A549 (cell line): ENCODE results near the gene B3GNT7. TPM values are rescaled to one million over a fixed set of nuclear protein-coding genes. Genes with fewer than 3 reads are reported as not detected.

Experiments used
- ATAC-seq, 2 experiments: fragments of 200-7000 bp in 1 of 2; fragments of >200 bp in 1 of 2; cut with Nextera tagmentation in 1 of 2; cut with Tn5 transposase in 1 of 2; 3 replicates each; pipeline versions ENCODE4 v1.8.0 to v1.9.1; 2018 to 2020; ENCODE audit warnings: mild to moderate bottlenecking in 1 of 2, moderate library complexity in 1 of 2
- CTCF ChIA-PET: fragments of 300-600 bp; sonication (Branson Sonifier 250); formaldehyde crosslinking; extraction: SDS; loops from one replicate; lab custom pipeline; 2021; ENCODE audit warnings: antibody characterized with exemption, inconsistent platforms; lab: Yijun Ruan, JAX
- POLR2A ChIA-PET: fragments of 350-600 bp; formaldehyde crosslinking; extraction: SDS; loops from one replicate; lab custom pipeline; 2021; ENCODE audit warnings: antibody characterized with exemption, inconsistent platforms; lab: Yijun Ruan, JAX
- DNase-seq, 2 experiments: peaks; one replicate each; pipeline versions ENCODE4 v3.0.0 to v3.0.0-alpha.2; 2011 to 2016; ENCODE audit warnings: low read depth in 1 of 2, low spot score in 1 of 2
- FAIRE-seq: peaks from 2 replicates; lab custom pipeline; 2011; peaks lifted over from hg19 to GRCh38; lab: Jason Lieb, UNC
- H3K27ac ChIP-seq, 2 experiments: fragments of >200 bp; sonication (Bioruptor Twin); formaldehyde crosslinking; 3 replicates each; pipeline ENCODE4 v1.5.1; 2016 to 2017
- H3K4me1 ChIP-seq: fragments of >200 bp; sonication (Bioruptor Twin); formaldehyde crosslinking; 3 replicates; pipeline ENCODE4 v1.6.1; 2016
- H3K4me2 ChIP-seq: fragments of >200 bp; sonication (Bioruptor Twin); formaldehyde crosslinking; 3 replicates; pipeline ENCODE4 v1.6.1; 2016
- H3K4me3 ChIP-seq: fragments of >200 bp; sonication (Bioruptor Twin); formaldehyde crosslinking; 3 replicates; pipeline ENCODE4 v1.5.1; 2016
- H3K9me3 ChIP-seq: fragments of >200 bp; sonication (Bioruptor Twin); formaldehyde crosslinking; 3 replicates; pipeline ENCODE4 v1.6.1; 2016
- CBX2 ChIP-seq: fragments of 200-600 bp; sonication (generic); IDR thresholded peaks from 2 replicates; pipeline ENCODE4 v1.6.1; 2016; ENCODE audit warnings: low read depth, mild to moderate bottlenecking, borderline replicate concordance
- CEBPB ChIP-seq, 2 experiments: fragments of >200 bp in 1 of 2; sonication (Bioruptor Twin) in 1 of 2; formaldehyde crosslinking in 1 of 2; IDR thresholded peaks; 2 replicates each; pipeline ENCODE4 v1.6.1; 2012 to 2016
- EHMT2 ChIP-seq: fragments of 200-600 bp; sonication (generic); IDR thresholded peaks from 2 replicates; pipeline ENCODE4 v1.6.1; 2016; ENCODE audit warnings: antibody characterized with exemption, low read depth, mild to moderate bottlenecking, moderate library complexity
- ESRRA ChIP-seq: fragments of 150-350 bp; IDR thresholded peaks from 2 replicates; pipeline ENCODE4 v1.6.1; 2014; ENCODE audit warnings: mild to moderate bottlenecking, low read length, borderline replicate concordance
- FOSB ChIP-seq: fragments of 250-450 bp; sonication (Bioruptor Pico); IDR thresholded peaks from 2 replicates; pipeline ENCODE4 v1.5.0; 2020; ENCODE audit warnings: mild to moderate bottlenecking, moderate library complexity
- FOXS1 ChIP-seq: fragments of 250-450 bp; sonication (Bioruptor Pico); IDR thresholded peaks from 2 replicates; pipeline ENCODE4 v1.5.0; 2020; ENCODE audit warnings: mild to moderate bottlenecking, moderate library complexity
- HOXB13 ChIP-seq: fragments of 250-450 bp; sonication (Bioruptor Pico); IDR thresholded peaks from 2 replicates; pipeline ENCODE4 v1.5.0; 2020; ENCODE audit warnings: low read depth, mild to moderate bottlenecking, moderate library complexity
- JUN ChIP-seq, 2 experiments: fragments of >200 bp; sonication (Bioruptor Twin); formaldehyde crosslinking; IDR thresholded peaks; 2 replicates in 1 of 2; 3 replicates in 1 of 2; pipeline ENCODE4 v1.6.1; 2016 to 2017
- NFE2L2 ChIP-seq: fragments of 150-350 bp; conservative IDR thresholded peaks from 2 replicates; pipeline ENCODE4 v1.6.1; 2014; ENCODE audit warnings: low read length
- PBX3 ChIP-seq: IDR thresholded peaks from 2 replicates; pipeline ENCODE4 v1.6.1; 2012
- POLR2AphosphoS2 ChIP-seq: conservative IDR thresholded peaks from 2 replicates; pipeline ENCODE4 v1.6.1; 2012; ENCODE audit warnings: low read length, improper control_type of control experiment, inconsistent platforms
- RCOR1 ChIP-seq: fragments of 150-350 bp; IDR thresholded peaks from 2 replicates; pipeline ENCODE4 v1.6.1; 2014; ENCODE audit warnings: antibody characterized with exemption, low read length, low read depth
- RFX5 ChIP-seq: fragments of 450-650 bp; IDR thresholded peaks from 2 replicates; pipeline ENCODE4 v1.7.1; 2014; ENCODE audit warnings: antibody characterized with exemption, mild to moderate bottlenecking, moderate library complexity
- TFCP2L1 ChIP-seq: fragments of 250-450 bp; sonication (Bioruptor Pico); IDR thresholded peaks from 2 replicates; pipeline ENCODE4 v1.5.0; 2021; ENCODE audit warnings: mild to moderate bottlenecking
- ZNF302 ChIP-seq: fragments of 250-450 bp; sonication (Bioruptor Pico); IDR thresholded peaks from 2 replicates; pipeline ENCODE4 v1.9.0; 2021; ENCODE audit warnings: inconsistent platforms, mild to moderate bottlenecking, moderate library complexity
- WGBS: methylation state at CpG from one replicate; pipeline ENCODE4 v1.1.6; 2017; ENCODE audit errors: missing lambda C conversion rate; 5-methylcytosine and 5-hydroxymethylcytosine counted together
- polyA plus RNA-seq, 4 experiments: library from polyadenylated mRNA; depleted of rRNA in 3 of 4; stranded (reverse); fragments of >200 nt; fragmentation: RNase III in 1 of 4; extraction: RNeasy Plus Mini Kit Qiagen cat#74134 plus additional on column Dnase treatment in 1 of 4; gene quantifications; 2 replicates in 3 of 4; 3 replicates in 1 of 4; pipeline ENCODE4 v1.2.3, GENCODE V29; 2011 to 2017
- TF ChIP-seq, protein P1 (sequence below): fragments of 450-650 bp; IDR thresholded peaks from 2 replicates; pipeline ENCODE4 v1.6.1; 2014; ENCODE audit warnings: antibody characterized with exemption

The B3GNT7 gene
- polyA plus RNA-seq, 2 of the 4 experiments (the other 2 are of a cell fraction) = 0.48 to 0.96 TPM

DNA sequence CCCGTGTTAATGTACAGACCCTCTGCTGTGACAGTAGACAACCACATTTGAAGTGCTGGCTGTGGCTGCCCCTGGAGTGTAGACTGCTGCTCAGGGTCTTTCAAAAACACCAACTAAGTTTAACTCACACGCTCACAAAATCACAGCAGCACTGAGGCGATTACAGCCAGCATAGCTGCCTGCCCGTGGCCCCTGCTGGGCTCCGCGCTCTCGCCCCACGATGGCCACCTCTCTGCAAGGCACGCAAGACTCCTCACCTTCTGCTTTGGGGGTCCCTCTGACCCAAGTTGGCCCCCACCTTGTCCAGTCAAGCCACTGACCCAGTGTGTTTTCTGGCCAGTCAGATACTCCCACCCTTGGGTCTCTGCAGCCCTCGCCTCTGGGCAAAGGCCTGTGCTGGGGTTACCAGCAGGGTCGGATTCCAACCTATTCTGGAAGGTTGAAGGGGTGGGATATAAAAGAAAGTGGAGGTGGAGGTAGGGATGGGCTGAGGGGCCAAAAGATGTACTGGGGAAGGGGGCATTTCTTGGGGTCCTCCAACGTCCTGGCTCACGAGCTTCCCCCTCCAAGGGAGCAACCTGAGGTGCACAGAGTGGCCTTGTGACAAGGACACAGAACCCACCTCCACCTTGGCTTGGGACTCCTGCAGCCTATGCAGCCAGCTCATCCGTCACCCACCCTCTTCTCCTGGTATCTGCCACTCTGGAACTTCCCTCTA is 2.9 kb upstream of the B3GNT7 start:
- 89% methylated on average over 14 of the region's 14 CpGs for WGBS
- CTCF ChIA-PET = interaction anchor here (0.7 to 12.7 kb wide), 6 partner anchors 18 to 168 kb away, joined by 3 to 141 read pairs (median 3); no protein-coding TSS in a partner anchor
- H3K27ac ChIP-seq = no peak overlapping the region
- no peak for DNase-seq
- POLR2A ChIA-PET = interaction anchor here (0.8 kb wide), 1 partner anchor 15 kb away, joined by 3 read pairs; no protein-coding TSS in a partner anchor
- no peak for TF ChIP-seq FOXS1 (CRISPR knock-in tag)
- no peak for TF ChIP-seq POLR2AphosphoS2
- TF ChIP-seq ESRRA = no peak
- TF ChIP-seq NFE2L2 = no peak
- no peak for TF ChIP-seq RFX5
- TF ChIP-seq, protein P1, sequence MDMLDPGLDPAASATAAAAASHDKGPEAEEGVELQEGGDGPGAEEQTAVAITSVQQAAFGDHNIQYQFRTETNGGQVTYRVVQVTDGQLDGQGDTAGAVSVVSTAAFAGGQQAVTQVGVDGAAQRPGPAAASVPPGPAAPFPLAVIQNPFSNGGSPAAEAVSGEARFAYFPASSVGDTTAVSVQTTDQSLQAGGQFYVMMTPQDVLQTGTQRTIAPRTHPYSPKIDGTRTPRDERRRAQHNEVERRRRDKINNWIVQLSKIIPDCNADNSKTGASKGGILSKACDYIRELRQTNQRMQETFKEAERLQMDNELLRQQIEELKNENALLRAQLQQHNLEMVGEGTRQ = no peak
- no peak for TF ChIP-seq FOSB (CRISPR knock-in tag)
- TF ChIP-seq JUN (IDR thresholded peaks at IDR 0.05) = no peak
- no peak for TF ChIP-seq TFCP2L1 (CRISPR knock-in tag)
- no peak for TF ChIP-seq PBX3
- TF ChIP-seq, all 56 proteins: peak for 0
- ATAC-seq = no peak
- no peak for FAIRE-seq
- Histone ChIP-seq H3K4me3 (no peak overlapping the region), H3K9me3 (no peaks in the 10 kb centered on the region), H3K4me2 (no peak overlapping the region), H3K4me1 (peaks cover 16% of the 10 kb centered on the region)

DNA sequence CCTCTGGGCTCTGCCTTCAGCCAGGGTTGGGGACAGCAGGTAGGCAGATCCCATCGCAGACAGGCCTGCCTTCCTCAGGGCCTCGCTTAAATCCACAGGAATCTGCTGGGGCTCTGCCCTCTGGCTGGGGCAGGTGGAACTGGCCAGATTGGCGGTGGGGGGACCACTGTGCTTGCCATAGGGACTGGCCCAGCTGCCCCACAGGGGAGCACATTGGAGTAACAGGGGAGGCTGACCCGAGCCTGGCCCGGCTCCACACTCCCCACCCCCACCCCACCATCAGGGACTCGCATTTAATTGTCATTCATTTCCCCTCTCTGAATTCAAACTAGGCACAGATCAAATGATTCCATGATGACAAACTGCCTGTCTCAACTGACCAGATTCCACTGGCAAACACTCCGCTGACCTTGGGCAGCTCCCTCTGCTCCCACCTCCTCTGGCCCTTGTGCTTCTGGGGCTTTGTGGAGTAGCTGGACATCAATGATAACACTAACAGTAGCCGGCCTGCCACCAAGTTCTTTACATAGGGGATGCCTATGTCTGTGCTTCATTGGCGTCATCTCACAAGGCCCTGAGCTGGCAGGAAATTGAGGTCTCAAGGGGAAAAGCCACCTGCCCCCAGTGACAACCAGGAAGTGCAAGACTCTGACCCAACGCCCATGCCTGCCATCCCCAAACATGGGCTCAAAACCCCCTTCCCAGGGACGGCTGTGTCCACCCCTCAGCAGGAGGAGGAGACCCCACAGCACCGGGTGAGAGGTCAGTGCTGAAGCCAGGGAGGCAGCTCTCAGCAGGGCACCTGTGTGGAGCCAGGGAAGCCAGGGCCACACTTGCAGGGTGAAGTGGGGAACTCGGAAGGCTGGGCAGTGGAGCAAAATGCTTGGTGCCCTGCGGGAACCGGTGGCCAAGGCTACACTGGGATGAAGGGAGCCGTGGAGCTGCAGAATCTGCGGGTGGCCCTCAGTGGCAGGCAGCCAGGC is 2.1 kb upstream of the B3GNT7 start:
- DNase-seq = peak in 1 of 2 experiments; percentile 24
- Histone ChIP-seq H3K4me1 (peaks cover 9% of the 10 kb centered on the region), H3K4me2 (no peak overlapping the region), H3K27ac (no peak overlapping the region), H3K4me3 (no peak overlapping the region), H3K9me3 (no peaks in the 10 kb centered on the region)
- ATAC-seq = peak; percentile 11 to 31; a peak in 2 of 6 replicates
- POLR2A ChIA-PET = interaction anchor here (0.8 kb wide), 1 partner anchor 16 kb away, joined by 3 read pairs; no protein-coding TSS in a partner anchor
- no peak for TF ChIP-seq CBX2
- TF ChIP-seq RFX5 = no peak
- TF ChIP-seq CEBPB (IDR thresholded peaks at IDR 0.05) = no peak
- TF ChIP-seq ZNF302 = no peak
- no peak for TF ChIP-seq RCOR1
- no peak for TF ChIP-seq JUN (IDR thresholded peaks at IDR 0.05)
- no peak for TF ChIP-seq EHMT2
- no peak for TF ChIP-seq HOXB13 (CRISPR knock-in tag)
- no peak for FAIRE-seq
- WGBS = 86% methylated on average over 12 of the region's 17 CpGs
- CTCF ChIA-PET = interaction anchor here (0.7 to 12.7 kb wide), 11 partner anchors 9 to 169 kb away, joined by 3 to 141 read pairs (median 3); no protein-coding TSS in a partner anchor
